ENCODE results near the gene PTPRK.

PTPRK gene

GRCh38 chr6:128327890-128328289 lies 192.5 kb downstream of the PTPRK start:
- peak; percentile 39 for TF ChIP-seq CTCF (IDR thresholded peaks at IDR 0.05; ENCODE audit: low read depth, low read length)
- in situ Hi-C loops (cut with HindIII; ENCODE audit: low sequenced_read_pairs): no loop called here
- no peak for DNase-seq (ENCODE audit: low read depth, low spot score)
- H3K4me3 ChIP-seq (ENCODE audit: low read depth, low read length): no peak overlapping the region

DNA sequence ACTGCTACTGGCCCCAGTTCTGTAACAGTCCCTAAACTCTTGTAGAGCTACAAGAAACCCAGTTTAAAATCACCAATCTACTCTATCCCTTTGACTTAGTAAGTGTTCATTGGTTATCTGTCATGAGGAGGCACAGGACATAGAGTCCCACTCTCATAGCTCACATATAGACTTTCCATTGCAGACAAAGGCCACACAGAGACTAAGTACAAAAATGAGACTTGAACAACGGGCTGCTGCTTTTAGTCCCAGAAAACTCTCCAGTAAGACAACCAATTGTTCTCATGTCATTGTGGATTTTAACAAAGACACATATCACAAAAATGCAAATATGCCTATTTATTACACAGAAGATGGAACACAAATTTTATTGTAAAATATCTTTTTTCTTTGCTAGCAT lies 197.4 kb downstream of the PTPRK start:
- TF ChIP-seq CTCF (IDR thresholded peaks at IDR 0.05; ENCODE audit: low read depth, low read length): no peak
- no peak overlapping the region for H3K4me3 ChIP-seq (ENCODE audit: low read depth, low read length)
- in situ Hi-C loops (cut with HindIII; ENCODE audit: low sequenced_read_pairs): no loop called here
- DNase-seq (ENCODE audit: low read depth, low spot score): no peak

DNA sequence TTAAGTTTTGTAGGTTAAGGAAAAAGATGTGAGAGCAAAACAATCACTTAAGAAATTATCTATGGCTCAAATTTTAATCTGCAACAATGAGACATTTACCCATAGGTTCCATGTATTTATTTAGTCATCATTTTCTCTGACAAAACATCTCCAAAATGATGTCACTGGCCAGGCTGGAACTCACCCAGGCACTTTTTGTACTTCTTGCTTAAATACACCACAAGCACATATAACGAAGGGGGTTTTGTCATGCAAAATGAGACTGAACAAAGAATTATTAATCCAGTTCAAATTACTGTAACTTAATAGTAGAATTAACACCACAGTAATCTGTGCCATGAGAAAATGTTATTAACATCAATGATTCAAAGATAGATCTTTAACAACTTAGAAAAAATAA lies 200.5 kb downstream of the PTPRK start:
- no peak for DNase-seq (ENCODE audit: low read depth, low spot score)
- TF ChIP-seq CTCF (IDR thresholded peaks at IDR 0.05; ENCODE audit: low read depth, low read length): no peak
- H3K4me3 ChIP-seq (ENCODE audit: low read depth, low read length): no peak overlapping the region
- in situ Hi-C loops (cut with HindIII; ENCODE audit: low sequenced_read_pairs): no loop called here

- DNase-seq (ENCODE audit: low read depth, low spot score): no peak
- H3K4me3 ChIP-seq (ENCODE audit: low read depth, low read length): no peak overlapping the region
- in situ Hi-C loops (cut with HindIII; ENCODE audit: low sequenced_read_pairs): no loop called here
- no peak for TF ChIP-seq CTCF (IDR thresholded peaks at IDR 0.05; ENCODE audit: low read depth, low read length)
Measured at GRCh38 chr6:128319157-128319556, 201.2 kb downstream of the PTPRK start.

- in situ Hi-C loops (cut with HindIII; ENCODE audit: low sequenced_read_pairs): no loop called here
- H3K4me3 ChIP-seq (ENCODE audit: low read depth, low read length): no peak overlapping the region
- no peak for DNase-seq (ENCODE audit: low read depth, low spot score)
- no peak for TF ChIP-seq CTCF (IDR thresholded peaks at IDR 0.05; ENCODE audit: low read depth, low read length)
Measured at GRCh38 chr6:128316258-128316929, 204.0 kb downstream of the PTPRK start.

GRCh38 chr6:128314190-128314589 lies 206.2 kb downstream of the PTPRK start:
- no peak for DNase-seq (ENCODE audit: low read depth, low spot score)
- in situ Hi-C loops (cut with HindIII; ENCODE audit: low sequenced_read_pairs): no loop called here
- TF ChIP-seq CTCF (IDR thresholded peaks at IDR 0.05; ENCODE audit: low read depth, low read length): no peak
- H3K4me3 ChIP-seq (ENCODE audit: low read depth, low read length): no peak overlapping the region
